OCI-LY1 (cell line): ENCODE measurements around the gene DUSP9.

Experiments
- H2AFZ ChIP-seq: fragments of 200-600 bp; sonication (generic), shearing (Covaris generic); 2 replicates; pipeline ENCODE4 v1.6.0; 2014; ENCODE audit warnings: antibody characterized with exemption, mild to moderate bottlenecking, low read length
- H3F3A ChIP-seq: fragments of 200-600 bp; sonication (generic), shearing (Covaris generic); 2 replicates; pipeline ENCODE4 v1.6.0; 2014; ENCODE audit warnings: mild to moderate bottlenecking, antibody characterized with exemption, low read length, moderate library complexity; ENCODE audit not compliant: insufficient read depth
- H3K27ac ChIP-seq: fragments of 200-600 bp; sonication (generic); 2 replicates; pipeline ENCODE4 v1.5.1; 2014; ENCODE audit warnings: low read length, mixed run types, mild to moderate bottlenecking, low read depth; ENCODE audit not compliant: poor library complexity, severe bottlenecking
- H3K27me3 ChIP-seq: fragments of 200-600 bp; sonication (generic); 2 replicates; pipeline ENCODE4 v1.6.0; 2014; ENCODE audit warnings: antibody characterized with exemption, mild to moderate bottlenecking, low read length, moderate library complexity; ENCODE audit not compliant: insufficient read depth
- H3K36me3 ChIP-seq: fragments of 200-600 bp; sonication (generic); 2 replicates; pipeline ENCODE4 v1.6.1; 2014; ENCODE audit warnings: mild to moderate bottlenecking, antibody characterized with exemption, low read length, moderate library complexity, mixed read lengths; ENCODE audit not compliant: insufficient read depth
- H3K4me1 ChIP-seq: fragments of 200-600 bp; sonication (generic); 2 replicates; pipeline ENCODE4 v1.5.1; 2014; ENCODE audit warnings: mild to moderate bottlenecking, low read length, moderate library complexity; ENCODE audit not compliant: insufficient read depth, severe bottlenecking
- H3K4me2 ChIP-seq: fragments of 200-600 bp; sonication (generic), shearing (Covaris generic); 2 replicates; pipeline ENCODE4 v1.6.1; 2014; ENCODE audit warnings: low read length
- H3K4me3 ChIP-seq: fragments of 200-600 bp; sonication (generic); 2 replicates; pipeline ENCODE4 v1.5.1; 2014; ENCODE audit warnings: low read length, low read depth, mild to moderate bottlenecking, mixed read lengths; ENCODE audit not compliant: poor library complexity, severe bottlenecking
- H3K79me2 ChIP-seq: fragments of 200-600 bp; shearing (Covaris generic); 2 replicates; pipeline ENCODE4 v1.6.1; 2016; ENCODE audit warnings: mixed run types, low read length, mixed read lengths; ENCODE audit not compliant: insufficient read depth
- H3K9ac ChIP-seq: fragments of 200-600 bp; sonication (generic), shearing (Covaris generic); 2 replicates; pipeline ENCODE4 v1.6.1; 2014; ENCODE audit warnings: mild to moderate bottlenecking, low read length, mixed read lengths
- H3K9me2 ChIP-seq: fragments of 200-600 bp; sonication (generic), shearing (Covaris generic); 2 replicates; pipeline ENCODE4 v1.6.1; 2014; ENCODE audit warnings: low read depth, mild to moderate bottlenecking, low read length, mixed read lengths
- H3K9me3 ChIP-seq: fragments of 200-600 bp; shearing (Covaris generic); 2 replicates; pipeline ENCODE4 v1.6.1; 2014; ENCODE audit warnings: low read length, mixed read lengths
- H4K20me1 ChIP-seq: fragments of 200-600 bp; sonication (generic), shearing (Covaris generic); 2 replicates; pipeline ENCODE4 v1.6.0; 2016; ENCODE audit warnings: mild to moderate bottlenecking, low read length; ENCODE audit not compliant: insufficient read depth
- CTCF ChIP-seq: fragments of 200-600 bp; sonication (generic), shearing (Covaris generic); IDR thresholded peaks from 2 replicates; pipeline ENCODE4 v1.5.1; 2017; ENCODE audit warnings: mild to moderate bottlenecking, antibody characterized with exemption, low read length, moderate library complexity, mixed read lengths
- EZH2 ChIP-seq: fragments of 200-600 bp; sonication (generic), shearing (Covaris generic); IDR thresholded peaks from 2 replicates; pipeline ENCODE4 v1.8.0; 2017; ENCODE audit warnings: borderline replicate concordance, mixed run types, mild to moderate bottlenecking, antibody characterized with exemption, low read length, moderate library complexity, mixed read lengths

DUSP9 gene

GRCh38 chrX:153631907-153632594 is 15.0 kb upstream of the DUSP9 start:
- H3K27ac ChIP-seq: no peak overlapping the region
- H3K9ac ChIP-seq: no peak overlapping the region
- no peaks in the 10 kb centered on the region for H3K4me1 ChIP-seq
- no peaks in the 10 kb centered on the region for H3K9me3 ChIP-seq
- no peak overlapping the region for H2AFZ ChIP-seq
- no peaks in the 10 kb centered on the region for H3K36me3 ChIP-seq
- H3K4me3 ChIP-seq: no peak overlapping the region
- no peaks in the 10 kb centered on the region; the same call in 1 of the 2 replicates for H3K27me3 ChIP-seq
- H3K9me2 ChIP-seq: no peaks in the 10 kb centered on the region
- H3F3A ChIP-seq: no peaks in the 10 kb centered on the region
- H4K20me1 ChIP-seq: no peaks in the 10 kb centered on the region
- TF ChIP-seq EZH2 (no peak), CTCF (no peak)
- H3K79me2 ChIP-seq: no peaks in the 10 kb centered on the region
- no peak overlapping the region for H3K4me2 ChIP-seq

- no peak for TF ChIP-seq CTCF
- TF ChIP-seq EZH2: no peak
- H3K9ac ChIP-seq: no peak overlapping the region
- H3K27me3 ChIP-seq: no peaks in the 10 kb centered on the region; the same call in 1 of the 2 replicates
These were observed 14.4 kb upstream of the DUSP9 start for GRCh38 chrX:153632595-153632946.

GRCh38 chrX:153633048-153633447 is 14.0 kb upstream of the DUSP9 start:
- no peak overlapping the region for H3K4me3 ChIP-seq
- no peaks in the 10 kb centered on the region for H3K9me3 ChIP-seq
- no peaks in the 10 kb centered on the region for H4K20me1 ChIP-seq
- TF ChIP-seq EZH2 (no peak), CTCF (no peak)
- no peaks in the 10 kb centered on the region for H3K79me2 ChIP-seq
- H3K4me1 ChIP-seq: no peaks in the 10 kb centered on the region
- H3K27ac ChIP-seq: no peak overlapping the region
- H3K9me2 ChIP-seq: no peaks in the 10 kb centered on the region
- H3K36me3 ChIP-seq: no peaks in the 10 kb centered on the region
- H3K9ac ChIP-seq: no peak overlapping the region
- H3F3A ChIP-seq: no peaks in the 10 kb centered on the region
- no peak overlapping the region for H2AFZ ChIP-seq
- H3K27me3 ChIP-seq: no peaks in the 10 kb centered on the region; the same call in 1 of the 2 replicates
- H3K4me2 ChIP-seq: no peak overlapping the region

More at GRCh38 chrX:153632595-153632946, 14.4 kb upstream of the DUSP9 start:
- Histone ChIP-seq H3K79me2 (no peaks in the 10 kb centered on the region), H3K27ac (no peak overlapping the region), H3K9me3 (no peaks in the 10 kb centered on the region), H2AFZ (no peak overlapping the region), H3K4me3 (no peak overlapping the region), H3K4me2 (no peak overlapping the region), H3F3A (no peaks in the 10 kb centered on the region), H3K4me1 (no peaks in the 10 kb centered on the region), H3K36me3 (no peaks in the 10 kb centered on the region), H3K9me2 (no peaks in the 10 kb centered on the region), H4K20me1 (no peaks in the 10 kb centered on the region)
